ENCODE results near the gene TMTC1.

GRCh38 chr12:29734305-29734704, 49.4 kb downstream of the TMTC1 start:
- TF ChIP-seq CTCF (optimal IDR thresholded peaks at IDR 0.05 in 1 of 3, IDR thresholded peaks at IDR 0.05 in 1 of 3, conservative IDR thresholded peaks at IDR 0.05 in 1 of 3; ENCODE audit: extremely low read depth in 1 of 3, insufficient read depth in 2 of 3, low read length in 3 of 3): no peak
- TF ChIP-seq EZH2 (IDR thresholded peaks at IDR 0.05; ENCODE audit: low read length): no peak
